Keratinocyte (primary cell): ENCODE measurements around the gene PPM1D.

ENCODE experiments used
- EZH2 ChIP-seq: IDR thresholded peaks from one replicate; pipeline ENCODE4 v1.6.1; 2012; ENCODE audit warnings: inconsistent platforms, mild to moderate bottlenecking, low read length, moderate library complexity
- TF ChIP-seq, protein P1 (sequence below), 3 experiments: IDR thresholded peaks in 1 of 3; conservative IDR thresholded peaks in 1 of 3; optimal IDR thresholded peaks in 1 of 3; 2 replicates in 2 of 3; 3 replicates in 1 of 3; pipeline versions ENCODE3 to v1.5.1; 2011; ENCODE audit warnings: low read length in 3 of 3, mild to moderate bottlenecking in 3 of 3, moderate library complexity in 2 of 3, control low read depth in 1 of 3, inconsistent platforms in 1 of 3; ENCODE audit not compliant: insufficient read depth in 2 of 3; ENCODE audit errors: extremely low read depth in 1 of 3

DNA sequence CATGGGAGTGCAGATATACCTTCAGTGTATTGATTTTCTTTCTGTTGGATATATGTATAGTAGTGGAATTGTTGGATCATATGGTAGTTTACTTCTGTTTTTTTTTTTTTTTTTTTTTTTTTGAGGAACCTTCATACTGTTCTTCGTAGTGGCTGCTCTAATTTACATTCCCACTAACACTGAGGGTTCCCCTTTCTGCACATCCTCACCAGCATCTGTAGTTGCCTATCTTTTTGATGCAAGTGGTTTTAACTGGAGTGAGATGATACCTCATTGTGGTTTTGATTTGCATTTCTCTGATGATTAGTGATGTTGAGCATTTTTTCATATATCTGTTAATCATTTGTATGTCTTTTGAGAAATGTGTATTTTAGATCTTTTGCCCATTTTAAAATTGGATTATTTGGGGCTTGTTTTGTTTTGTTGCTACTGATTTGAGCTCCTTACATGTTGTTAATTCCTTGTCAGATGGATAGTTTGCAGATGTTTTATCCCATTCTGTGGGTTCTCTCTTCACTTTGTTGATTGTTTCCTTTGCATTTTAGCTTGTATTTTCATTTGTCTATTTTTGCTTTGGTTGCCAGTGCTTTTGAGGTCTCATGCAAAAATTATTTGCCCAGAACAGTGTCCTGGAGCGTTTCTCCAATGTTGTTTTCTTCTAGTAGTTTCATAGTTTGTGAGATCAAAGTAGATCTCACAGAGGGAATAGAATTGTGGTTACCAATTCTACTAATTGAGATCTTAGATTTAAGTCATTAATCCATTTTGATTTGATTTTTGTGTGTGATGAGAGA, 52.7 kb downstream of the PPM1D start:
- TF ChIP-seq, protein P1, sequence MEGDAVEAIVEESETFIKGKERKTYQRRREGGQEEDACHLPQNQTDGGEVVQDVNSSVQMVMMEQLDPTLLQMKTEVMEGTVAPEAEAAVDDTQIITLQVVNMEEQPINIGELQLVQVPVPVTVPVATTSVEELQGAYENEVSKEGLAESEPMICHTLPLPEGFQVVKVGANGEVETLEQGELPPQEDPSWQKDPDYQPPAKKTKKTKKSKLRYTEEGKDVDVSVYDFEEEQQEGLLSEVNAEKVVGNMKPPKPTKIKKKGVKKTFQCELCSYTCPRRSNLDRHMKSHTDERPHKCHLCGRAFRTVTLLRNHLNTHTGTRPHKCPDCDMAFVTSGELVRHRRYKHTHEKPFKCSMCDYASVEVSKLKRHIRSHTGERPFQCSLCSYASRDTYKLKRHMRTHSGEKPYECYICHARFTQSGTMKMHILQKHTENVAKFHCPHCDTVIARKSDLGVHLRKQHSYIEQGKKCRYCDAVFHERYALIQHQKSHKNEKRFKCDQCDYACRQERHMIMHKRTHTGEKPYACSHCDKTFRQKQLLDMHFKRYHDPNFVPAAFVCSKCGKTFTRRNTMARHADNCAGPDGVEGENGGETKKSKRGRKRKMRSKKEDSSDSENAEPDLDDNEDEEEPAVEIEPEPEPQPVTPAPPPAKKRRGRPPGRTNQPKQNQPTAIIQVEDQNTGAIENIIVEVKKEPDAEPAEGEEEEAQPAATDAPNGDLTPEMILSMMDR (optimal IDR thresholded peaks at IDR 0.05 in 1 of 3, IDR thresholded peaks at IDR 0.05 in 1 of 3, conservative IDR thresholded peaks at IDR 0.05 in 1 of 3; ENCODE audit: extremely low read depth in 1 of 3, insufficient read depth in 2 of 3, low read length in 3 of 3) = no peak
- no peak for TF ChIP-seq EZH2
